Gastrocnemius medialis (tissue), 4 donors: Measurements from ENCODE around the gene PRKG1.
"Not testable (repeated sequence)": the region's sequence is repeated elsewhere in the genome, so short reads cannot be mapped to it uniquely, and the experiment has no call there.

Experiments used
- POLR2A ChIP-seq, 2 donors: fragments of 450-650 bp; IDR thresholded peaks; one replicate each; pipeline ENCODE4 v1.6.1; 2017; ENCODE audit warnings: antibody characterized with exemption in 2 of 2, mild to moderate bottlenecking in 2 of 2, moderate library complexity in 2 of 2
- TF ChIP-seq, protein P1 (sequence below), 5 experiments: fragments of 450-650 bp in 3 of 5; fragments of 200-600 bp in 2 of 5; sonication (generic) in 2 of 5; IDR thresholded peaks in 4 of 5; conservative IDR thresholded peaks in 1 of 5; 1 replicate in 4 of 5; 2 replicates in 1 of 5; pipeline ENCODE4 v1.5.1; 2016 to 2019; ENCODE audit warnings: antibody characterized with exemption in 5 of 5, mild to moderate bottlenecking in 3 of 5, moderate library complexity in 3 of 5

DNA sequence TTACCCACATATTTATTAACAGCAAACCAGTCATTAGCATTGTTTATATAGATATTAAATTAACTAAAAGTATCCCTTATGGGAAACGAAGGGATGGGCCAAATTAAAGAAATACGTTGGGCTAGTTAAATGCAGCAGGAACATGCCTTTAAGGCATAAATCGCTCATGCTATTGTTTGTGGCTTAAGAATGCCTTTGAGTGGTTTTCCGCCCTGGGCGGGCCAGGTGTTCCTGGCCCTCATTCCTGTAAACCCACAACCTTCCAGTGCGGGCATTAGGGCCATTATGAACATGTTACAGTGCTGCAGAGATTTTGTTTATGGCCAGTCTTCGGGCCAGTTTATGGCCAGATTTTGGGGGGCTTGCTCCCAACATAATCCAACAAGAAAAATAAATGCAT, 1173.6 kb downstream of the PRKG1 start:
- not testable (repeated sequence) for TF ChIP-seq POLR2A (IDR thresholded peaks at IDR 0.05)
- TF ChIP-seq, protein P1, sequence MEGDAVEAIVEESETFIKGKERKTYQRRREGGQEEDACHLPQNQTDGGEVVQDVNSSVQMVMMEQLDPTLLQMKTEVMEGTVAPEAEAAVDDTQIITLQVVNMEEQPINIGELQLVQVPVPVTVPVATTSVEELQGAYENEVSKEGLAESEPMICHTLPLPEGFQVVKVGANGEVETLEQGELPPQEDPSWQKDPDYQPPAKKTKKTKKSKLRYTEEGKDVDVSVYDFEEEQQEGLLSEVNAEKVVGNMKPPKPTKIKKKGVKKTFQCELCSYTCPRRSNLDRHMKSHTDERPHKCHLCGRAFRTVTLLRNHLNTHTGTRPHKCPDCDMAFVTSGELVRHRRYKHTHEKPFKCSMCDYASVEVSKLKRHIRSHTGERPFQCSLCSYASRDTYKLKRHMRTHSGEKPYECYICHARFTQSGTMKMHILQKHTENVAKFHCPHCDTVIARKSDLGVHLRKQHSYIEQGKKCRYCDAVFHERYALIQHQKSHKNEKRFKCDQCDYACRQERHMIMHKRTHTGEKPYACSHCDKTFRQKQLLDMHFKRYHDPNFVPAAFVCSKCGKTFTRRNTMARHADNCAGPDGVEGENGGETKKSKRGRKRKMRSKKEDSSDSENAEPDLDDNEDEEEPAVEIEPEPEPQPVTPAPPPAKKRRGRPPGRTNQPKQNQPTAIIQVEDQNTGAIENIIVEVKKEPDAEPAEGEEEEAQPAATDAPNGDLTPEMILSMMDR (IDR thresholded peaks at IDR 0.05 in 4 of 5, conservative IDR thresholded peaks at IDR 0.05 in 1 of 5) = not testable (repeated sequence)
